C4-2B (cell line): ENCODE results near the gene NELFA.

Source experiments
- ZFX ChIP-seq: fragments of 450-650 bp; IDR thresholded peaks from 2 replicates; pipeline ENCODE4 v1.6.1; 2017
- TF ChIP-seq, protein P1 (sequence below): fragments of 450-650 bp; conservative IDR thresholded peaks from 2 replicates; pipeline ENCODE4 v1.5.1; 2017; ENCODE audit warnings: mild to moderate bottlenecking

DNA sequence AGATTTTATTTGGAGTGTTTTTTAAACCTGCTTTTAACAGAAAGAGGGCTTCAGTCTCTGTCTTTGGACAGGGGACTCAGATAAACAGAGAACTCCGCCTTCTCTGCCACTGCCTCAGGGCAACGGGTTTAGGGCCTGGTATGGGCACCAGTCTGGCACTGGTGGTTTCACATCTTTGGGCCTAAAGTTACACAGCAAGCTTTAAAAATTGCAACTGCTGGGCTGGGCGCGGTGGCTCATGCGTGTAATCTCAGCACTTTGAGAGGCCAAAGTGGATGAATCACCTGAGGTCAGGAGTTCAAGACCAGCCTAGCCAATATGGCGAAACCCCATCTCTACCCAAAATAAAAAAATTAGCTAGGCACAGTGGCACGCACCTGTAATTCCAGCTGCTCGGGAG, 40.1 kb upstream of the NELFA start:
- TF ChIP-seq, protein P1, sequence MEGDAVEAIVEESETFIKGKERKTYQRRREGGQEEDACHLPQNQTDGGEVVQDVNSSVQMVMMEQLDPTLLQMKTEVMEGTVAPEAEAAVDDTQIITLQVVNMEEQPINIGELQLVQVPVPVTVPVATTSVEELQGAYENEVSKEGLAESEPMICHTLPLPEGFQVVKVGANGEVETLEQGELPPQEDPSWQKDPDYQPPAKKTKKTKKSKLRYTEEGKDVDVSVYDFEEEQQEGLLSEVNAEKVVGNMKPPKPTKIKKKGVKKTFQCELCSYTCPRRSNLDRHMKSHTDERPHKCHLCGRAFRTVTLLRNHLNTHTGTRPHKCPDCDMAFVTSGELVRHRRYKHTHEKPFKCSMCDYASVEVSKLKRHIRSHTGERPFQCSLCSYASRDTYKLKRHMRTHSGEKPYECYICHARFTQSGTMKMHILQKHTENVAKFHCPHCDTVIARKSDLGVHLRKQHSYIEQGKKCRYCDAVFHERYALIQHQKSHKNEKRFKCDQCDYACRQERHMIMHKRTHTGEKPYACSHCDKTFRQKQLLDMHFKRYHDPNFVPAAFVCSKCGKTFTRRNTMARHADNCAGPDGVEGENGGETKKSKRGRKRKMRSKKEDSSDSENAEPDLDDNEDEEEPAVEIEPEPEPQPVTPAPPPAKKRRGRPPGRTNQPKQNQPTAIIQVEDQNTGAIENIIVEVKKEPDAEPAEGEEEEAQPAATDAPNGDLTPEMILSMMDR, result no peak
- TF ChIP-seq ZFX, result no peak
